Measurements from ENCODE around the gene IRF2BP1.

- TF ChIP-seq EP300 (IDR thresholded peaks at IDR 0.05) (no peak), CTCF (IDR thresholded peaks at IDR 0.05) (no peak)
These were observed 20.3 kb upstream of the IRF2BP1 start for GRCh38 chr19:45906221-45906620.

Data from esophagus muscularis mucosa (tissue), 3 donors.